HG02884 (cell line): Measurements from ENCODE around the gene POLE.

ENCODE experiments used
- ATAC-seq: cut with Tn5 transposase; IDR thresholded peaks from one replicate; pipeline ENCODE4 v1.9.1; 2021; ENCODE audit warnings: mild to moderate bottlenecking, moderate library complexity; ENCODE audit not compliant: unreplicated experiment

The POLE gene

GRCh38 chr12:132677492-132677891, 9.7 kb downstream of the POLE start:
- no peak for ATAC-seq

GRCh38 chr12:132675757-132676432, 11.2 kb downstream of the POLE start:
- ATAC-seq = no peak

GRCh38 chr12:132674561-132674960, 12.6 kb downstream of the POLE start:
- no peak for ATAC-seq

- ATAC-seq = no peak
Observed at GRCh38 chr12:132673288-132674179, 13.6 kb downstream of the POLE start.

- ATAC-seq = no peak
Observed at GRCh38 chr12:132672678-132673077, 14.5 kb downstream of the POLE start.

- ATAC-seq = no peak
Observed at GRCh38 chr12:132672116-132672515, 15.0 kb downstream of the POLE start.

GRCh38 chr12:132669166-132669879, 17.8 kb downstream of the POLE start:
- no peak for ATAC-seq

- no peak for ATAC-seq
Observed at GRCh38 chr12:132668191-132669088, 18.7 kb downstream of the POLE start.

- ATAC-seq = no peak
Observed at GRCh38 chr12:132665794-132666193, 21.3 kb downstream of the POLE start.

GRCh38 chr12:132665149-132665491, 22.0 kb downstream of the POLE start:
- no peak for ATAC-seq

- ATAC-seq = no peak
Observed at GRCh38 chr12:132664206-132665148, 22.7 kb downstream of the POLE start.

GRCh38 chr12:132662901-132663755, 24.0 kb downstream of the POLE start:
- ATAC-seq = no peak

- no peak for ATAC-seq
Observed at GRCh38 chr12:132661972-132662371, 25.2 kb downstream of the POLE start.

- ATAC-seq = no peak
Observed at GRCh38 chr12:132660996-132661395, 26.1 kb downstream of the POLE start.

- ATAC-seq = no peak
Observed at GRCh38 chr12:132660052-132660451, 27.1 kb downstream of the POLE start.

GRCh38 chr12:132659146-132659545, 28.0 kb downstream of the POLE start:
- no peak for ATAC-seq

- no peak for ATAC-seq
Observed at GRCh38 chr12:132658149-132658894, 28.8 kb downstream of the POLE start.
